Measurements from ENCODE around the gene BCL2L1. TPM values are rescaled to one million over a fixed set of nuclear protein-coding genes. Genes with fewer than 3 reads are reported as not detected.
A peak's percentile ranks its signal among the peaks of the same experiment; 100 is the strongest.

BCL2L1 gene
- total RNA-seq, 1 experiment from 2014 or later, result 226 TPM

- TF ChIP-seq CTCF (IDR thresholded peaks at IDR 0.05 in 2 of 3, conservative IDR thresholded peaks at IDR 0.05 in 1 of 3; ENCODE audit: borderline replicate concordance in 1 of 3, insufficient read depth in 1 of 3, low read depth in 2 of 3, low read length in 2 of 3), result no peak
Observed at GRCh38 chr20:31676609-31676989, 46.1 kb downstream of the BCL2L1 start (continued).

DNA sequence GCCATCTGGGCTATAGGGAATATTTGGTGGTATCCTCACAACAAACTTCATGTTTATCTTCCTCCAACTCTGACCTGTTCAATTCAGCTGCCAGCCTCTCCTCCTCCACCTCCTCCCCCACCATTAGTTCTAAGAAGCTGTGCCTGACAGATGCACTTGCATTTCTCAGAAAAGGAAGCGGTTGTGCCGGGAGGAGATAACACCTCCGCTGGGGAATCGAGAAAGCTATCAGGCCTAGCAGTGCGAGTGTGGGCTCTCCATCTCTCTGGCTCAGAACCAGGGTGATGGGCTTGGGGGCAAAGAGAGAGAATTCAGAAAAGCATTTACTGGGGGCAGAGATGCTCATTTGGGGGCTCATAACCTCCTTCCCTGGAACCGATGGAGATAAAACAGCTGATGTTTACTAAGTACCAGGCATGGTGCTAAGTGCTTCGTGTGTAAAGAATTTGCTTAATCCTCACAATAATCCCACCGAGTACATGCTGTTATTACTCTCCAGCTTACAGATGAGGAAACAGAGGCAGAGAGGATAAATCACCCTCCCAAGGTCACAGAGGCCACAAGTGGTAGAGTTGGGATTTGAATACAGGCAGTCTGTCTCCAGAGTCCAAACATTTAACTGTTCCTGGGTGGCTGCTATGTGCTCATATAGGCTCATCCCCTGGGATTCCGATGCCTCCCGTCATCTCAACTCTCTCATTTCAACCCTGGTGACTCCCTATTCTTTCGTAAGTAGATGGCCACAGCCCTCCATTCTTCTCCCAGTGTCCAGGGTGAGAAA is 46.6 kb downstream of the BCL2L1 start:
- BruUV-seq (replicated peaks), result no TSS peak
- Histone ChIP-seq H3K4me2 (ENCODE audit: low read length) (peak overlapping the region; percentile 46), H2AFZ (ENCODE audit: low read depth, low read length, poor library complexity, severe bottlenecking) (no peak overlapping the region), H3K27ac (ENCODE audit: low read depth, low read length) (peak overlapping the region; percentile 55), H4K20me1 (ENCODE audit: insufficient read depth) (no peaks in the 10 kb centered on the region), H3K9ac (ENCODE audit: low read length) (peak overlapping the region; percentile 18; the same call in 1 of the 2 replicates), H3K4me3 (replicated peaks in 1 of 2; ENCODE audit: low read depth in 1 of 2, low read length in 2 of 2) (no peak overlapping the region), H3K27me3 (ENCODE audit: insufficient read depth, low read length) (no peaks in the 10 kb centered on the region), H3K9me2 (ENCODE audit: insufficient read depth) (no peaks in the 10 kb centered on the region), H3K4me1 (ENCODE audit: control insufficient read depth in 1 of 2, insufficient read depth in 2 of 2, low read length in 2 of 2) (peaks cover 66 to 95% of the 10 kb centered on the region in 2 experiments), H3K79me2 (ENCODE audit: insufficient read depth, low read length) (peaks cover 99% of the 10 kb centered on the region), H3K36me3 (ENCODE audit: control insufficient read depth in 1 of 2, insufficient read depth in 2 of 2, low read length in 2 of 2) (peaks cover 3 to 60% of the 10 kb centered on the region in 2 experiments; a peak in 2 of 4 replicates), H3K9me3 (ENCODE audit: control insufficient read depth in 1 of 2, insufficient read depth in 1 of 2, low read depth in 1 of 2, low read length in 2 of 2) (no peaks in the 10 kb centered on the region)
- ChIA-PET RAD21 (ENCODE audit: low non-redundant PET in 1 of 2, low total read pairs in 2 of 2, uncharacterized antibody in 2 of 2, unreplicated experiment in 2 of 2) (interaction anchor here in 1 of 2 experiments (1.4 kb wide), 1 partner anchor 48 kb away, joined by 3 read pairs; no protein-coding TSS in a partner anchor), CTCF (interaction anchor here (1.0 to 1.6 kb wide), 2 partner anchors 12 to 15 kb away, joined by 3 to 5 read pairs; no protein-coding TSS in a partner anchor), POLR2A (interaction anchor here (0.7 kb wide), 1 partner anchor 9 kb away, joined by 3 read pairs; no protein-coding TSS in a partner anchor)
- intact Hi-C loops (cut with micrococcal nuclease), result no loop called here
- DNase-seq (ENCODE audit: low read depth, low spot score) (no peak), ATAC-seq (no peak)
- no peak for TF ChIP-seq EGR1 (IDR thresholded peaks at IDR 0.05; ENCODE audit: low read depth)
- peak; percentile 17; the same call in 1 of the 2 replicates for TF ChIP-seq POLR2AphosphoS5 (IDR thresholded peaks at IDR 0.05; ENCODE audit: low read depth, low read length)
- TF ChIP-seq JUND (IDR thresholded peaks at IDR 0.05), result no peak

Measured in HCT116 (cell line).